Neural crest cell (in vitro differentiated cells): ENCODE data around the gene GZF1. TPM values are rescaled to one million over a fixed set of nuclear protein-coding genes. Genes with fewer than 3 reads are reported as not detected.

ENCODE experiments used
- DNase-seq: peaks from one replicate; pipeline ENCODE4 v3.0.0; 2021; ENCODE audit warnings: low read depth, mixed read lengths, low spot score
- H3K27ac Mint-ChIP-seq: one replicate; pipeline ENCODE4 v1.8.0; 2021; ENCODE audit warnings: mild to moderate bottlenecking, mixed read lengths; ENCODE audit not compliant: unreplicated experiment
- H3K27me3 Mint-ChIP-seq: 2 replicates; pipeline ENCODE4 v1.8.0; 2021; ENCODE audit warnings: low read depth, mild to moderate bottlenecking, mixed read lengths
- H3K36me3 Mint-ChIP-seq: 2 replicates; pipeline ENCODE4 v1.8.0; 2021; ENCODE audit warnings: low read depth, mild to moderate bottlenecking, mixed read lengths
- H3K4me1 Mint-ChIP-seq: 2 replicates; pipeline ENCODE4 v1.8.0; 2021; ENCODE audit warnings: mixed read lengths
- H3K4me3 Mint-ChIP-seq: one replicate; pipeline ENCODE4 v1.8.0; 2021; ENCODE audit warnings: mild to moderate bottlenecking, mixed read lengths
- H3K9me3 Mint-ChIP-seq: 2 replicates; pipeline ENCODE4 v1.8.0; 2021; ENCODE audit warnings: mixed read lengths
- CTCF ChIP-seq: fragments of 200-600 bp; sonication (generic); conservative IDR thresholded peaks from 2 replicates; pipeline ENCODE4 v1.5.0; 2021; ENCODE audit warnings: antibody characterized with exemption, mild to moderate bottlenecking
- total RNA-seq: library from RNA; stranded (reverse); gene quantifications from 2 replicates; pipeline ENCODE4 v1.2.1, GENCODE V29; 2021

GZF1 gene
- total RNA-seq, 1 donor from 2014 or later: 21.9 TPM

- Mint-ChIP-seq H3K27me3 (no peaks in the 10 kb centered on the region), H3K36me3 (no peaks in the 10 kb centered on the region), H3K9me3 (no peaks in the 10 kb centered on the region), H3K27ac (no peak overlapping the region), H3K4me3 (no peak overlapping the region), H3K4me1 (peaks cover 4% of the 10 kb centered on the region)
- no peak for DNase-seq
- no peak for TF ChIP-seq CTCF
Measured at GRCh38 chr20:23401051-23401450, 39.1 kb downstream of the GZF1 start.

GRCh38 chr20:23403751-23404150, 41.8 kb downstream of the GZF1 start:
- H3K9me3 Mint-ChIP-seq: no peaks in the 10 kb centered on the region
- no peak for TF ChIP-seq CTCF
- no peak for DNase-seq
- H3K36me3 Mint-ChIP-seq: no peaks in the 10 kb centered on the region
- no peak overlapping the region for H3K4me3 Mint-ChIP-seq
- no peak overlapping the region for H3K27ac Mint-ChIP-seq
- H3K4me1 Mint-ChIP-seq: peaks cover 19% of the 10 kb centered on the region
- H3K27me3 Mint-ChIP-seq: no peaks in the 10 kb centered on the region

GRCh38 chr20:23404196-23404595, 42.2 kb downstream of the GZF1 start:
- DNase-seq: no peak
- Mint-ChIP-seq H3K27me3 (no peaks in the 10 kb centered on the region), H3K36me3 (no peaks in the 10 kb centered on the region), H3K9me3 (no peaks in the 10 kb centered on the region), H3K4me1 (peaks cover 19% of the 10 kb centered on the region), H3K27ac (no peak overlapping the region), H3K4me3 (no peak overlapping the region)
- no peak for TF ChIP-seq CTCF

- Mint-ChIP-seq H3K36me3 (no peaks in the 10 kb centered on the region), H3K9me3 (no peaks in the 10 kb centered on the region), H3K27me3 (no peaks in the 10 kb centered on the region), H3K4me1 (peaks cover 19% of the 10 kb centered on the region), H3K4me3 (no peak overlapping the region), H3K27ac (no peak overlapping the region)
- no peak for DNase-seq
- no peak for TF ChIP-seq CTCF
Measured at GRCh38 chr20:23406880-23407279, 44.9 kb downstream of the GZF1 start.

- no peaks in the 10 kb centered on the region for H3K9me3 Mint-ChIP-seq
Measured at GRCh38 chr20:23407781-23408464, 45.9 kb downstream of the GZF1 start.

More at GRCh38 chr20:23407781-23408464, 45.9 kb downstream of the GZF1 start:
- Mint-ChIP-seq H3K27me3 (no peaks in the 10 kb centered on the region), H3K27ac (no peak overlapping the region), H3K4me3 (no peak overlapping the region), H3K36me3 (no peaks in the 10 kb centered on the region), H3K4me1 (peaks cover 19% of the 10 kb centered on the region)
- DNase-seq: no peak
- no peak for TF ChIP-seq CTCF
